K562 (cell line): Measurements from ENCODE around the gene STK11. TPM values are rescaled to one million over a fixed set of nuclear protein-coding genes. Genes with fewer than 3 reads are reported as not detected.

Source experiments
- ETS2 ChIP-seq: IDR thresholded peaks from 2 replicates; pipeline ENCODE4 v1.6.1; 2016; ENCODE audit warnings: borderline replicate concordance, missing genetic modification characterization, mild to moderate bottlenecking, moderate library complexity, missing compliant biosample characterization; ENCODE audit not compliant: poor library complexity, severe bottlenecking
- GABPB2 ChIP-seq: fragments of 250-450 bp; sonication (Bioruptor Pico); conservative IDR thresholded peaks from 2 replicates; pipeline ENCODE4 v1.5.1; 2021; ENCODE audit warnings: mild to moderate bottlenecking
- HMGN3 ChIP-seq: IDR thresholded peaks from 2 replicates; pipeline ENCODE4 v1.6.1; 2011; ENCODE audit warnings: borderline replicate concordance, low read depth, mild to moderate bottlenecking, mixed read lengths, low read length; ENCODE audit not compliant: insufficient read length; ENCODE audit errors: extremely low read depth
- MIER1 ChIP-seq: fragments of 450-650 bp; IDR thresholded peaks from 2 replicates; pipeline ENCODE4 v1.6.1; 2016; ENCODE audit warnings: antibody characterized with exemption, mild to moderate bottlenecking, low read depth
- NFRKB ChIP-seq: fragments of 450-650 bp; IDR thresholded peaks from 2 replicates; pipeline ENCODE4 v1.6.1; 2016; ENCODE audit warnings: low read depth
- NR2C1 ChIP-seq, 2 experiments: fragments of 450-650 bp; IDR thresholded peaks; 2 replicates each; pipeline ENCODE4 v1.6.1; 2017; ENCODE audit warnings: mild to moderate bottlenecking in 2 of 2, antibody characterized with exemption in 1 of 2, inconsistent platforms in 1 of 2, missing compliant biosample characterization in 1 of 2, missing genetic modification characterization in 1 of 2
- PHF8 ChIP-seq: fragments of 200-600 bp; sonication (generic); IDR thresholded peaks from 2 replicates; pipeline ENCODE4 v1.6.1; 2012; ENCODE audit warnings: mixed run types, mild to moderate bottlenecking, inconsistent platforms, low read length, moderate library complexity, borderline replicate concordance
- POLR2A ChIP-seq: fragments of 450-650 bp; conservative IDR thresholded peaks from 2 replicates; pipeline ENCODE4 v1.6.1; 2016
- XRCC5 ChIP-seq: fragments of 200-400 bp; formaldehyde crosslinking; IDR thresholded peaks from 2 replicates; pipeline ENCODE4 v1.6.1; 2017; ENCODE audit warnings: low read depth, mild to moderate bottlenecking, low read length
- ZFX ChIP-seq: sonication (generic); formaldehyde crosslinking; IDR thresholded peaks from 2 replicates; pipeline ENCODE4 v1.8.0; 2022; ENCODE audit warnings: mild to moderate bottlenecking, missing genetic modification reagents, moderate library complexity
- polyA plus RNA-seq, 8 experiments: library from polyadenylated mRNA; depleted of rRNA in 4 of 8; stranded (reverse) in 5 of 8; unstranded in 3 of 8; fragments of >200 nt; fragmentation: Nextera tagmentation in 2 of 8; fragmentation: Illumina TruSeq in 1 of 8; extraction: Ambion mirVana in 2 of 8; extraction: Trizol in 1 of 8; gene quantifications; 2 replicates each; pipeline versions ENCODE4 v1.2.1 to v1.2.3, GENCODE V29; 2011 to 2014; ENCODE audit warnings: inconsistent platforms in 1 of 8, missing spikeins in 1 of 8
- total RNA-seq, 7 experiments: library from RNA; depleted of rRNA in 6 of 7; stranded (reverse); fragments of >200 nt in 6 of 7; fragmentation: Illumina TruSeq in 2 of 7; extraction: Trizol in 2 of 7; gene quantifications; 2 replicates each; pipeline versions ENCODE4 v1.2.1 to v1.2.3, GENCODE V29; 2011 to 2021; ENCODE audit warnings: low replicate concordance in 1 of 7
- TF ChIP-seq, protein P1 (sequence below): fragments of 250-450 bp; sonication (Bioruptor Pico); IDR thresholded peaks from 2 replicates; pipeline ENCODE4 v1.4.0; 2020
- TF ChIP-seq, protein P2 (sequence below): sonication (generic); formaldehyde crosslinking; IDR thresholded peaks from 2 replicates; pipeline ENCODE4 v1.9.0; 2022; ENCODE audit warnings: mild to moderate bottlenecking, missing genetic modification reagents
- TF ChIP-seq, protein P3 (sequence below): fragments of 450-650 bp; IDR thresholded peaks from 2 replicates; pipeline ENCODE4 v1.6.1; 2016; ENCODE audit warnings: borderline replicate concordance
- TF ChIP-seq, protein P4 (sequence below): fragments of 450-650 bp; formaldehyde crosslinking; IDR thresholded peaks from 2 replicates; pipeline ENCODE4 v1.4.0; 2020; ENCODE audit warnings: mild to moderate bottlenecking, moderate library complexity

STK11 gene
- total and polyA plus RNA-seq, 9 of the 15 experiments (the other 6 are each of a cell fraction or from before 2014, with no cell fraction given): 0.15 to 96.5 (median 31.7) TPM

DNA sequence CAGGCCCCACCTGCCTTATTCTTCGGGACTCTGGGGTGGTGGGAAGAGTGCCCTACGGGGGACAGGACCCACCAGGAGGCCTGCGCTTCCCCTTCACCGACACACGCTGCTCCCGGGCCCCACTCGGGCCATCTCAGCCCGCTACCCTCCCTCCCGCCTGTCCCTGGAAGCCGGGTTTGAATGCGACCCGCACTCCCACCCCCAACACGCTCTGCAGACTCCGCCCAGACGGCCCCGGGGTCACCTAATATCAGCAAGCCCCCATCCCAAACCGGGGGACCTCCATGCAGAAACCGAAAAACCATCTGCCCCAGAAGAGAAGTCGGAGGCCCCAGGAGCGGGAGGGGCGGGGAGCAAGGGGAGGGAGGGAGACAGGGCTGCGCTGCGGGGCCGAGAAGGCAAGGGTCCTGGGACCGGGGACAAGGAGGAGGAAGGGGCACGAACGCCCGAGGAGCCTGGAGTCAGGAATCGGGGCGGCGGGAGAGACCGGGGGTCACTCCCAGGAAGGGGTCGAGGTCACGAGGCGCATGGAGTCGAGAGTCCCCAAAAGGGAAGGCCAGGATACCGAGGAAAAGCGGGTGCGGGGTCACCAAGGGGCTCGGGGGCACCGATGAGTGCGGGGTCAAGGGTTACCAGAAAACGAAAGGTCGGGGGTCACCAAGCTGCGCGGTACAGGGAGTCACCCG, 32.3 kb upstream of the STK11 start (continued):
- TF ChIP-seq, protein P1, sequence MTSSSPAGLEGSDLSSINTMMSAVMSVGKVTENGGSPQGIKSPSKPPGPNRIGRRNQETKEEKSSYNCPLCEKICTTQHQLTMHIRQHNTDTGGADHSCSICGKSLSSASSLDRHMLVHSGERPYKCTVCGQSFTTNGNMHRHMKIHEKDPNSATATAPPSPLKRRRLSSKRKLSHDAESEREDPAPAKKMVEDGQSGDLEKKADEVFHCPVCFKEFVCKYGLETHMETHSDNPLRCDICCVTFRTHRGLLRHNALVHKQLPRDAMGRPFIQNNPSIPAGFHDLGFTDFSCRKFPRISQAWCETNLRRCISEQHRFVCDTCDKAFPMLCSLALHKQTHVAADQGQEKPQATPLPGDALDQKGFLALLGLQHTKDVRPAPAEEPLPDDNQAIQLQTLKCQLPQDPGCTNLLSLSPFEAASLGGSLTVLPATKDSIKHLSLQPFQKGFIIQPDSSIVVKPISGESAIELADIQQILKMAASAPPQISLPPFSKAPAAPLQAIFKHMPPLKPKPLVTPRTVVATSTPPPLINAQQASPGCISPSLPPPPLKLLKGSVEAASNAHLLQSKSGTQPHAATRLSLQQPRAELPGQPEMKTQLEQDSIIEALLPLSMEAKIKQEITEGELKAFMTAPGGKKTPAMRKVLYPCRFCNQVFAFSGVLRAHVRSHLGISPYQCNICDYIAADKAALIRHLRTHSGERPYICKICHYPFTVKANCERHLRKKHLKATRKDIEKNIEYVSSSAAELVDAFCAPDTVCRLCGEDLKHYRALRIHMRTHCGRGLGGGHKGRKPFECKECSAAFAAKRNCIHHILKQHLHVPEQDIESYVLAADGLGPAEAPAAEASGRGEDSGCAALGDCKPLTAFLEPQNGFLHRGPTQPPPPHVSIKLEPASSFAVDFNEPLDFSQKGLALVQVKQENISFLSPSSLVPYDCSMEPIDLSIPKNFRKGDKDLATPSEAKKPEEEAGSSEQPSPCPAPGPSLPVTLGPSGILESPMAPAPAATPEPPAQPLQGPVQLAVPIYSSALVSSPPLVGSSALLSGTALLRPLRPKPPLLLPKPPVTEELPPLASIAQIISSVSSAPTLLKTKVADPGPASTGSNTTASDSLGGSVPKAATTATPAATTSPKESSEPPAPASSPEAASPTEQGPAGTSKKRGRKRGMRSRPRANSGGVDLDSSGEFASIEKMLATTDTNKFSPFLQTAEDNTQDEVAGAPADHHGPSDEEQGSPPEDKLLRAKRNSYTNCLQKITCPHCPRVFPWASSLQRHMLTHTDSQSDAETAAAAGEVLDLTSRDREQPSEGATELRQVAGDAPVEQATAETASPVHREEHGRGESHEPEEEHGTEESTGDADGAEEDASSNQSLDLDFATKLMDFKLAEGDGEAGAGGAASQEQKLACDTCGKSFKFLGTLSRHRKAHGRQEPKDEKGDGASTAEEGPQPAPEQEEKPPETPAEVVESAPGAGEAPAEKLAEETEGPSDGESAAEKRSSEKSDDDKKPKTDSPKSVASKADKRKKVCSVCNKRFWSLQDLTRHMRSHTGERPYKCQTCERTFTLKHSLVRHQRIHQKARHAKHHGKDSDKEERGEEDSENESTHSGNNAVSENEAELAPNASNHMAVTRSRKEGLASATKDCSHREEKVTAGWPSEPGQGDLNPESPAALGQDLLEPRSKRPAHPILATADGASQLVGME (CRISPR knock-in tag): no peak
- TF ChIP-seq HMGN3: peak; percentile 62
- 0 out of 2 replicates have a peak, but pooled peaks have one; percentile 4 for TF ChIP-seq ZFX (CRISPR knock-in tag)
- no peak for TF ChIP-seq ETS2 (tag)
- TF ChIP-seq MIER1: peak; percentile 40; the same call in 1 of the 2 replicates
- TF ChIP-seq, protein P2, sequence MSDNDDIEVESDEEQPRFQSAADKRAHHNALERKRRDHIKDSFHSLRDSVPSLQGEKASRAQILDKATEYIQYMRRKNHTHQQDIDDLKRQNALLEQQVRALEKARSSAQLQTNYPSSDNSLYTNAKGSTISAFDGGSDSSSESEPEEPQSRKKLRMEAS: peak; percentile 56; the same call in 1 of the 2 replicates
- TF ChIP-seq GABPB2 (CRISPR knock-in tag): no peak
- TF ChIP-seq NR2C1 (IDR thresholded peaks at IDR 0.05): peak; percentile 95
- peak; percentile 96 for TF ChIP-seq NR2C1 (tag; IDR thresholded peaks at IDR 0.05)
- TF ChIP-seq, protein P3, sequence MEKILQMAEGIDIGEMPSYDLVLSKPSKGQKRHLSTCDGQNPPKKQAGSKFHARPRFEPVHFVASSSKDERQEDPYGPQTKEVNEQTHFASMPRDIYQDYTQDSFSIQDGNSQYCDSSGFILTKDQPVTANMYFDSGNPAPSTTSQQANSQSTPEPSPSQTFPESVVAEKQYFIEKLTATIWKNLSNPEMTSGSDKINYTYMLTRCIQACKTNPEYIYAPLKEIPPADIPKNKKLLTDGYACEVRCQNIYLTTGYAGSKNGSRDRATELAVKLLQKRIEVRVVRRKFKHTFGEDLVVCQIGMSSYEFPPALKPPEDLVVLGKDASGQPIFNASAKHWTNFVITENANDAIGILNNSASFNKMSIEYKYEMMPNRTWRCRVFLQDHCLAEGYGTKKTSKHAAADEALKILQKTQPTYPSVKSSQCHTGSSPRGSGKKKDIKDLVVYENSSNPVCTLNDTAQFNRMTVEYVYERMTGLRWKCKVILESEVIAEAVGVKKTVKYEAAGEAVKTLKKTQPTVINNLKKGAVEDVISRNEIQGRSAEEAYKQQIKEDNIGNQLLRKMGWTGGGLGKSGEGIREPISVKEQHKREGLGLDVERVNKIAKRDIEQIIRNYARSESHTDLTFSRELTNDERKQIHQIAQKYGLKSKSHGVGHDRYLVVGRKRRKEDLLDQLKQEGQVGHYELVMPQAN: peak; percentile 67; the same call in 1 of the 2 replicates
- TF ChIP-seq XRCC5: 0 out of 2 replicates have a peak, but pooled peaks have one; percentile 48
- TF ChIP-seq, protein P4, sequence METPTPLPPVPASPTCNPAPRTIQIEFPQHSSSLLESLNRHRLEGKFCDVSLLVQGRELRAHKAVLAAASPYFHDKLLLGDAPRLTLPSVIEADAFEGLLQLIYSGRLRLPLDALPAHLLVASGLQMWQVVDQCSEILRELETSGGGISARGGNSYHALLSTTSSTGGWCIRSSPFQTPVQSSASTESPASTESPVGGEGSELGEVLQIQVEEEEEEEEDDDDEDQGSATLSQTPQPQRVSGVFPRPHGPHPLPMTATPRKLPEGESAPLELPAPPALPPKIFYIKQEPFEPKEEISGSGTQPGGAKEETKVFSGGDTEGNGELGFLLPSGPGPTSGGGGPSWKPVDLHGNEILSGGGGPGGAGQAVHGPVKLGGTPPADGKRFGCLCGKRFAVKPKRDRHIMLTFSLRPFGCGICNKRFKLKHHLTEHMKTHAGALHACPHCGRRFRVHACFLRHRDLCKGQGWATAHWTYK (CRISPR knock-in tag): no peak
- TF ChIP-seq NFRKB: peak; percentile 14; the same call in 1 of the 2 replicates
- TF ChIP-seq PHF8: peak; percentile 1; the same call in 1 of the 2 replicates
- no peak for TF ChIP-seq POLR2A
- TF ChIP-seq, all 486 proteins: peak for 22
